GM19324 (cell line): ENCODE measurements around the gene LEF1.

ENCODE experiments used
- ATAC-seq: cut with Tn5 transposase; IDR thresholded peaks from one replicate; pipeline ENCODE4 v1.9.1; 2021; ENCODE audit warnings: mild to moderate bottlenecking, moderate library complexity; ENCODE audit not compliant: unreplicated experiment, low FRiP score

LEF1 gene

GRCh38 chr4:108152980-108153379 is 15.8 kb downstream of the LEF1 start:
- no peak for ATAC-seq

- ATAC-seq = no peak
Measured at GRCh38 chr4:108149588-108150380, 18.9 kb downstream of the LEF1 start.

GRCh38 chr4:108148316-108148715 is 20.4 kb downstream of the LEF1 start:
- ATAC-seq = no peak

GRCh38 chr4:108146819-108147218 is 21.9 kb downstream of the LEF1 start:
- no peak for ATAC-seq

- ATAC-seq = no peak
Measured at GRCh38 chr4:108146336-108146735, 22.4 kb downstream of the LEF1 start.

GRCh38 chr4:108144451-108144850 is 24.3 kb downstream of the LEF1 start:
- ATAC-seq = no peak

GRCh38 chr4:108143515-108143914 is 25.2 kb downstream of the LEF1 start:
- no peak for ATAC-seq

GRCh38 chr4:108142870-108143269 is 25.9 kb downstream of the LEF1 start:
- no peak for ATAC-seq

- no peak for ATAC-seq
Measured at GRCh38 chr4:108141213-108141950, 27.4 kb downstream of the LEF1 start.

- no peak for ATAC-seq
Measured at GRCh38 chr4:108140328-108140727, 28.4 kb downstream of the LEF1 start.

- ATAC-seq = no peak
Measured at GRCh38 chr4:108139089-108139488, 29.6 kb downstream of the LEF1 start.

GRCh38 chr4:108135549-108136209 is 33.1 kb downstream of the LEF1 start:
- ATAC-seq = no peak

- no peak for ATAC-seq
Measured at GRCh38 chr4:108130955-108131354, 37.8 kb downstream of the LEF1 start.

- no peak for ATAC-seq
Measured at GRCh38 chr4:108129196-108129595, 39.5 kb downstream of the LEF1 start.

GRCh38 chr4:108126806-108127205 is 41.9 kb downstream of the LEF1 start:
- ATAC-seq = no peak

GRCh38 chr4:108120789-108121188 is 47.9 kb downstream of the LEF1 start:
- no peak for ATAC-seq

- no peak for ATAC-seq
Measured at GRCh38 chr4:108119199-108119800, 49.4 kb downstream of the LEF1 start.

GRCh38 chr4:108118505-108118904 is 50.2 kb downstream of the LEF1 start:
- peak; percentile 80 for ATAC-seq

GRCh38 chr4:108117418-108118182 is 51.1 kb downstream of the LEF1 start:
- ATAC-seq = no peak
